ENCODE measurements around the gene GOLGA8R. TPM values are rescaled to one million over a fixed set of nuclear protein-coding genes. Genes with fewer than 3 reads are reported as not detected.
"Not testable (repeated sequence)": the region's sequence is repeated elsewhere in the genome, so short reads cannot be mapped to it uniquely, and the experiment has no call there.

The GOLGA8R gene, protein sequence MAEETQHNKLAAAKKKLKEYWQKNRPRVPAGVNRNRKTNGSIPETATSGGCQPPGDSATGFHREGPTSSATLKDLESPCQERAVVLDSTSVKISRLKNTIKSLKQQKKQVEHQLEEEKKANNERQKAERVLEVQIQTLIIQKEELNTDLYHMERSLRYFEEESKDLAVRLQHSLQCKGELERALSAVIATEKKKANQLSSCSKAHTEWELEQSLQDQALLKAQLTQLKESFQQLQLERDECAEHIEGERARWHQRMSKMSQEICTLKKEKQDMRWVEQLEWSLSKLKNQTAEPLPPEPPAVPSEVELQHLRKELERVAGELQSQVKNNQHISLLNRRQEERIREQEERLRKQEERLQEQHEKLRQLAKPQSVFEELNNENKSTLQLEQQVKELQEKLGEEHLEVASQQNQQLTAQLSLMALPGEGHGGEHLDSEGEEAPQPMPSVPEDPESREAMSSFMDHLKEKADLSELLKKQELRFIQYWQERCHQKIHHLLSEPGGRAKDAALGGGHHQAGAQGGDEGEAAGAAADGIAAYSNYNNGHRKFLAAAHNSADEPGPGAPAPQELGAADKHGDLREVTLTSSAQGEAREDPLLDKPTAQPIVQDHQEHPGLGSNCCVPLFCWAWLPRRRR
- 1 to 10 TPM; 2.3 to 5.2 TPM for total RNA-seq
- long read RNA-seq, partial matches to known transcripts, result 0 of 1 reads
- long read RNA-seq, other reads (novel, unspliced or antisense), result 1 of 1 reads

DNA sequence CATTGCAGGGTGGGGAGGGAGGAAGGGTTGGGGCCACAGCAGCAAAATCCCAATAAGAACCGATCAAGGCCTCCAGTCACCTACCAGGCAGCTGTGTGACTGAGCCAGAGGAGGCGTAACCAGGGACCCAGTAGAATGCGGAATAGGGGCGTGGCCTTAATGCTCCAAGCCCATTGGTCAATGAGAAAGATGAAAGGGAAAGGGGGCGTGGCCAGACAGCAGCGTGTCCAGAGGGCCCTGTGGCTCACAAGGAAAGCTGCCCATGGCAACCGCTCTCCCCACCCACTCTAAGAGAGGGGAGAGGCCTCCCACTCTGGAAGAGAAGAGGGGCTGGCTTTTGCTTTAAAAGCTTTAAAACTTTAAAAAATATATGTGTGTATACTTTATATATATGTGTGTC lies at the start of gene GOLGA8R:
TSS of gene GOLGA8R (minus strand) at position 101 of the 400 bp plus-strand sequence. CDS start at position 3, 98 bp downstream.
- intact Hi-C loops (cut with DNase I); ATAC-seq; DNase-seq: not testable (repeated sequence)

DNA sequence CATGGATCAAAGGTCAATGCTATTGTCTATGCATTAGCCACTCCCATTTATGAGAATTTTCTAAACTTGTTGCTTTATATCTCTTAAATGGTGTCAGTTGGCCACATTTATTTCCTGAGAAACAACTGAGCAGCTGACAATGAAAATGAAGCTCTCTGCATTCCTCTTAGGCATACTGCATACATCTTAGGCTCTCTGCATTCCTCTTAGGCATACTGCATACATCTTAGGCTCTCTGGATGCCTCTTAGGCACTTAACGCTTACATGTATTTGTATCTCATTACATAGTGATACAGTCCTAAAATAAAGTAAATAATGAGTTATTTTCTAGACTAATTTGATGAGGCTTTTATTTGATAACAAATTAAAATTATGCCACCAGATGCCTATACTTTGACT lies 49.8 kb upstream of the GOLGA8R start:
- ATAC-seq; DNase-seq; intact Hi-C loops (cut with DNase I): not testable (repeated sequence)

DNA sequence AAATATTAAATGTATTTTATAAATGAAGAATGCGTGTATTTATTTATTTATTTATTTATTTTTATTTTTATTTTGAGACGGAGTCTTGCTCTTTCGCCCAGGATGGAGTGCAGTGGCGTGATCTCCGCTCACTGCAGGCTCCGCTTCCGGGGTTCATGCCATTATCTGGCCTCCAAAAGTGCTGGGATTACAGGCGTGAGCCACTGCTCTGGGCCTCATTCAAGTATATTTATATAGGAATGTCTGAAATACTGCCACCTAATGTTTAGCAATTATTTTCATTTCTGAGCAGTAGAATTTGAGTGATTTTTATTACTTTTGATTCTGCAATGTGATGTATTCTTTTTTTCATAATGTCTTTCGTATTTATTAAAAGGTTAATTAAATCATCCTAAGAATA lies 48.1 kb upstream of the GOLGA8R start:
- ATAC-seq; intact Hi-C loops (cut with DNase I); DNase-seq: not testable (repeated sequence)

DNA sequence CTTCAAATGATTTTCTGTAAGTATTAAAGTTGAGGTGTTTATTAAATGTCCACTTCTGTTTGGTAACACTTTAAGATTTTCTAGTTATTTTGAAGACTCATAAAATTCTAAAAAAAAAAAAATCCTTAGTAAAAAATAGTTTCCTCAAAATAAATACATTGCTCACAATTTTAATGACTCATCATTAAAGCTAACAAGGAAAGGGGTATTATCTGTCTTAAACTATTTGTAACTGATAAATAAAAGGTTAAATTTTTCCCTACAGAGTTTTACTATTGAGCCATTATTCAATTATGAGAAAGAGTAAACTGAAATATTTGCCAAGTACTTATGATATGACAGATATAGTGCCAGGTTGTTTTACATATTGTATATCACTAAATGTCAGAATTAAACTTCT lies 38.6 kb upstream of the GOLGA8R start:
- ATAC-seq; DNase-seq; intact Hi-C loops (cut with DNase I): not testable (repeated sequence)

DNA sequence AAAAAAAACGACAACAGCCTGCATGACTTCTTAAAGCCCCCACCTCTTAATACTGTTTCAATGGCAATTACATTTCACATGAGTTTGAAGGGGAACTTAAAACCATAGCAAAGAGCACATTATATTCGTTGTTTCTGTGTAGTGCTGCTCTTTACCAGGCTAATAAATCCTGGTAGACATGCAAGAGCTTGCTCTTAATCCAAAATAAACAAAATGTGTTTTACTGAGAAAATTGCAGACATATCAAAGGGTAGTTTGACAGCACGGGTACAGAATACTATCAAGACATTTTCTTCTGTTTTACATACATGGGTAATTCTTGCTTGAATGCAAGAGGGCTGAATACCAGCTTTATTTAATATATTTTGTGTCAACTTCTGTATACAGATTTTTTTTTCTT lies 24.3 kb upstream of the GOLGA8R start:
- intact Hi-C loops (cut with DNase I); ATAC-seq; DNase-seq: not testable (repeated sequence)

DNA sequence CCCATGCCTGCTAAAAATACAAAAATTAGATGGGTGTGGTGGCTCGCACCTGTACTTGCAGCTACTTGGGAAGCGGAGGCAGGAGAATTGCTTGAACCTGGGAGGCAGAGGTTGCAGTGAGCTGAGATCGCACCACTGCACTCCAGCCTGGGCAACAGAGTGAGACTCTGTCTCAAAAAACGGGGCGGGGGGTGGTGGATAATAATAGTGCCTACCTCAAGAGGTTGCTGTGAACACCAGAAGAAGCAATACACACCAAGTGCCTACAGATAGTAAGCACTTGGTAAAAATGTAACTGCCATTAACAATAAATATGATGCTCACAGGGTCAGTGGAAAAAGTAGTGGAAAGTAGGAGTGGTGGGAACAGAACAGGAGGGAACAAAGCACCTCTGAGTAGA lies 21.8 kb upstream of the GOLGA8R start:
- DNase-seq; ATAC-seq; intact Hi-C loops (cut with DNase I): not testable (repeated sequence)

DNA sequence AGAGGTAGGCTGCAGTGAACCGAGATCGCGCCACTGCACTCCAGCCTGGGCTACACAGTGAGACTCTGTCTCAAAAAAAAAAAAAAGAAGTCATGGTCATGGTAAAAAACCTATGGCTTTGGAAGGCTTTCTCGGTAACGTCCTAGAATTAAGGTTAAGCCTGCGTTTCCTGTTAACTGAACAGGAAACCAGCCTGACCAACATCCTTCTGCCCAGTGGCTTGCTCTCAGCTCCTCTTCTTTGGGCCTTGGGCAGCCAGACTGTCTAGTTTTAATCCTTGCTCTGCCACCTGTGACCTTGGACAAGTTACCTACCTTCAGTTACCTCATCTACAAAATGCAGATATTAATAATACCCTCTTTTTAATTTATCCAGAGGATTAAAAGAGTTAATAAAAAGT lies 6.7 kb upstream of the GOLGA8R start:
- not testable (repeated sequence) for DNase-seq, ATAC-seq

DNA sequence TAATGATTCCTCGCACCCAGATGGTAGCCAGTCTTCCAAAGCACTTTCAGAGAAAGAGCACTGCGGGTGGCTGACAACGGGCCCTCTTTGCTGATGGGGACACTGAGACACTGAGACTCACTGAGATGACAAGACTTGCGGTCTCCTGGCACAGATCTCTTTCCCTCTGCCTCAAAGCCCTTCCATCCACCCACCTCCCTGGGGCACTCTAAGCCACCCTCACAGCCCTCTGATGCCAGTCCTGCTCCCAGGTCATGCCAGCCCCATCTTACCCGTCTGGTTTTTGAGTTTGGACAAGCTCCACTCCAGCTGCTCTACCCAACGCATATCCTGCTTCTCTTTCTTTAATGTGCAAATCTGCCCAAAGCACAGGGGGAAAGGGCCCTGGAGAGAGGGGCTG lies 6.4 kb downstream of the GOLGA8R start:
- DNase-seq; intact Hi-C loops (cut with DNase I): not testable (repeated sequence)

More for the DNA sequence above, 6.7 kb upstream of the GOLGA8R start:
- intact Hi-C loops (cut with DNase I), result not testable (repeated sequence)

DNA sequence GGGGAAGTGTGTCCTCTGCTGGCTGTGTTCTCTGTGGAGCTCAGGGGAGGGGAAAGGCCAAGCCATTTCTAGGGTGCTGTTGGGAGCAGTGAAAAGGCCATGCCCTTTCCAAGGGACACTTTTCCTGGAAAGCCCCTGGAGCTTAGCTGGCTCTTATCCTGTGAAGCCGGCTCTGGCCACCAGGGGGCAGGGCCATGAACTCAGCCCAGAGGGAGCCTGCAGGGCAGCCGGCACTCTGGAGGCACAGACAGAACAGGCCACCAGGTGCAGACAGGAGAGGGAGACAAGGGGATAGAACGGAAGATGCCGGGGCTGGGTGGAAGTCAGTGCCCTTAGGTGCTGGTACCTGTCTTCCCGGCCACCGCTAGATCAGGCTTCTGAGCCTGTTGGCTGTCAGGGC lies 15.1 kb downstream of the GOLGA8R start:
- intact Hi-C loops (cut with DNase I); ATAC-seq; DNase-seq: not testable (repeated sequence)

More for the DNA sequence above, 6.4 kb downstream of the GOLGA8R start:
- not testable (repeated sequence) for ATAC-seq

DNA sequence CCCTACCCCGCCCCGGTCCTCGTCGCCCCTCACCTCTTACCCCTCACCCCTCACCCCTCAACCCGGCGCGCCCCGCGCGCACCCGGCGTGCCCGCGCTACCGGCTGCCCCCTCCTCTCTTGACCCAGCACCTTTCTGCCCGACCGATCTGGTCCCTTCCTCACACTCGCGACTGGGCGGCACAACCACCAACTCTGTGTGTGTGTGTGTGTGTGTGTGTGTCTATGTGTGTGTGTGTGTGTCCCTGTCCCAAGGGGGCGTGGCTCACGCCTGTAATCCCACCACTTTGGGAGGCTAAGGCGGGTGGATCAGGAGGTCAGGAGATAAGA lies 20.4 kb downstream of the GOLGA8R start:
- intact Hi-C loops (cut with DNase I); DNase-seq: not testable (repeated sequence)
- ATAC-seq, result peak; percentile 27 to 59

DNA sequence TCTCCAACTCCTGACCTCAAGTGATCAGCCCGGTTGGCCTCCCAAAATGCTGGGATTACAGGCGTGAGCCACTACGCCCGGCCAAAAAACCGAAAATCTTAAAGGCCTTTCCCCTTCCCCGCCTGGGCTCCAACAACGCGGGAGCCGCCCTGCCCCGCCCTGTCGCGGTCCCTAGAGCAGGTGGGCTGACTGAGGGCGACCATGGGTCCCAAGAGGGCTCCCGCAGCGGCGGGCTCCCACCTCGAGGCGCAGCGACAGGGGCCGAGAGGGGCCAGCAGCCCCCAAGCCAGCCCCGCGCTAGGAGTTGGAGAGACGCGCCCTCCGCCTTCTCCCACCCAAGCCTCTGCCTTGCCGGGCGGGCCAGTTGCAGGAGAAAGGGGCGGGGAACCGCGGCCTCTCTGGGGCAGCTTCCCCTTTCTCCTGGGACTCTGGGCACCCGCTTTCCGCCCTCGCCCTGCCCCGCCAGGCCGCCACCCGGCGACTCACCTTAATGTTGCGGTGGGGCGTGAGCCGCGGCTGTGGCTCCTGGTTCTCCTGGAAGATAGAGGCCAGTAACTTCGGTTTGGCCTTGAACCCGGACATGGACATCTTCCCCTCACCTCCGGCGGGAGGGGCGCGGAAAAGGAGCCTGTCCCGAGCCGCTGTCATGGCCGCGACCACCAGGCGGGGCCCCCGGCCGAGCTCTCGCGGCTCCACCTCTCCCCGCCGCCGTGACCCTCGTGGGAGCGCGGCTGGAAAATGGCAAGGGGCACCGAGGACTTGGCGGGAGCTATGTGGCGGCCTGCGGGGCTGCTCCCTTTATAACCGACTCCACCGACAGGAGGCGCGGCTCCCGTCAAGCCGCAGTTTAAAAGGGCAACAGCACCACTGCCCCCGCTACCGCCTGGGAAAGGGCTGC lies 21.0 kb downstream of the GOLGA8R start, which contains the start of gene CHRFAM7A:
TSS of gene CHRFAM7A (minus strand) at position 775 of the 898 bp plus-strand sequence. CDS start 10,189 bp downstream, outside the sequence.
- peak; percentile 77 to 84 for ATAC-seq
- DNase-seq; intact Hi-C loops (cut with DNase I): not testable (repeated sequence)

DNA sequence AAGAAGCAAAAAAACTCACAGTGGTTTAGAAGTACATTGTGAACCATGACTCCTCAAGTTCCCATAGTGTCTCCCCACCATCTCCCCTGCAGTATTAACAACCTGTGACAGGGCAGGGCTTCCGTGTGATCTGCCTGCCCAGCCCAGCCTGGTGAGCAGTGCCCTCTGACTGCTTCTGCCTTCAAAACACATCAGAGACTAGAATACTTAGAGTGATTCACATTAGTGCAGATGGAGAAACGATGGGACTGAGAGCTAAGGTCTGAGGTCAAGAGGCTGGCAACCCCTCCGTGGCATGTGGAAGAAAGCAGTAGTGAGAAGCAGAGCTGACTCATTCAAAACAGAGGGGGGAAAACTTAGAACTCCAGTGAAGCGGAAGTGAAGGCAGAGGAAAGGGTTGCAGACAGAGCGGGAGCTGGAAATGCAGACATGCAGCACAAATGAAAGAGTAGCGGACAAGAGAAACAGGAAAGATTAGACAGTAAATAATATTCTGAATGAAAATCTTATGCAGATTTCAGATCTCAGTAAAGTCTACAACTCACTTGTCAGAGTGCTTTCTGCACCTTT lies 27.7 kb downstream of the GOLGA8R start:
- DNase-seq; intact Hi-C loops (cut with DNase I): not testable (repeated sequence)
- ATAC-seq, result peak in 1 of 2 donors; percentile 58

DNA sequence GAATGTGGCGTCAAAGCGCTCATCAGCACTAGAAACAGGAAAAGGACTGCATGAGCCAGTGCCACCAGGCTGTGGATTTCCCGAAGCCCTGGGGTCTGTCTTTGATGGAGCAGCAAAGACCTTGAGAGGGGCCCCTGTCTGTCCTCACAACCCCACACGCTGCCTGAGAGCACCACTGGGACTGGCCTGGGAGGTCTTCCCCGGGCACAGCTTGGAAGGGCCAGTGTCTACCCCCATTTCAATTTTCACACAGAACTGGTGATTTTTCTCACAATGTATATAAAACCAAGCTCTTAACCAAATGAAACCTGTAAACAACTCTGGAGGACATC lies 37.0 kb downstream of the GOLGA8R start:
- DNase-seq; intact Hi-C loops (cut with DNase I); ATAC-seq: not testable (repeated sequence)

DNA sequence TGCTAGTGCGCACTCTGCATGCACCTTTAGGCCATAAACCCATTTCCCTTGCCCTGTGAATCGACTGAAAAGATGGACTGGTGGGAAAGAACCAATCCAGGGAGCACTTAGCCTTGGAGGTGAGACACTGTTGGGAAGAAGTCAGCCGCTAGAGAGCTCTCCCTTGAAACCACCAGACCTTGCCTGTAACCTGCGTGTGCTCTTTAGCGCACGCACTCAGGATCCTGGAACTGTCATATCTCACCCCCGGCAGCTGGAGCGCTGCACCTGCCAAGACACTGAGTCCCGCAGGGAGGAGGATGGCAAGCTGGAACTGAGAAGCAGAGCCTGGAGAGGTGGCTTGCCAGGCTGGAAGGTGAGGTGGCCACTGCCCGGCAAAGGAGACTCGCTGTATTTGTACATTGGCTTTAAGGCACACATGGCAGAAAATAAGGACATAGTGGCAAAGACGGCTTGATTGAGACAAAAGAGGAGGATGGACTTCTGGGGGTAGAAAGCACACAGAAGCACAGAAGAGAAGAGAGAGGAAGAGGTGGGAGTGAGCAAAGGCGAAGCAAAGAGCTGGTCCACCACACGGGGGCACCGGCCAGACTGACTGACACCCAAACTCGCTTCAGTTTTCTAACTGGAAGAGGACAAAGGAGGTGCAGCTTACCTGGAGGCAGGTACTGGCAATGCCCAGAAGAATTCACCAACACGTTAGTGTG lies 37.5 kb downstream of the GOLGA8R start:
- DNase-seq; intact Hi-C loops (cut with DNase I); ATAC-seq: not testable (repeated sequence)

DNA sequence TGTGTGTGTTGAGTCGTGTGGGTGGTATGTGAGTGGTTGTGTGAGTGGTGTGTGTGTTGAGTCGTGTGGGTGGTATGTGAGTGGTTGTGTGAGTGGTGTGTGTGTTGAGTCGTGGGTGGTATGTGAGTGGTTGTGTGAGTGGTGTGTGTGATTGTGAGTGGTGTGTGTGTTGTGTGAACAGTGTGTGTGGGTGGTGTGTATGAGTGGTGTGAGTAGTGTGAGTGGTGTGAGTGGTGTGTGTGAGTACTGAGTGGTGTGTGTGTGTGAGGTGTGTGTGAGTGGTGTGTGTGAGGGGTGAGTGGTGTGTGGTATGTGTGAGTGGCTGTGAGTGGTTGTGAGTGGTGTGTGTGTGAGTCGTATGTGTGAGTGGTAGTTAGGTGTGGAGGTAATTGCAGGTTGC lies 38.2 kb downstream of the GOLGA8R start:
- ATAC-seq, result peak in 1 of 2 donors; percentile 44
- DNase-seq; intact Hi-C loops (cut with DNase I): not testable (repeated sequence)

DNA sequence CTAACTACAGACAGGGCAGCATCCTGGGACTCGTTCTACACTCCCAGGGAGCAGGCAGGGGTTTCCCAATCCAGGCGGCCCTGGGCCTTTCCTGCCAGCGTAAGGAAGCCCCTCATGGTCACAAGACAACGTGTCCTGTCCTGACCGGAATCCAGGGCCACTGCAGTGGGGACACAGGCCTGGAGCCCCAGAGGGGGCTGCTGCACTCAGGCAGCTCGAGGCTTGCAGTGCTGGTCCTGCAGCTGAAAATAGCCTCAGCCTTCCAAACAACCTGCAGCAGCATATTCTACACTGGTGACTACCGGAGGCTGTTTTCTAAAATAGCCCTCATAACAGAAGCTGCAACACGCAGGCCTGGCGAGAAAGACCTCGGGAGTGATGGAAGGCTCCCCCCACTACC lies 39.2 kb downstream of the GOLGA8R start:
- intact Hi-C loops (cut with DNase I); ATAC-seq; DNase-seq: not testable (repeated sequence)

DNA sequence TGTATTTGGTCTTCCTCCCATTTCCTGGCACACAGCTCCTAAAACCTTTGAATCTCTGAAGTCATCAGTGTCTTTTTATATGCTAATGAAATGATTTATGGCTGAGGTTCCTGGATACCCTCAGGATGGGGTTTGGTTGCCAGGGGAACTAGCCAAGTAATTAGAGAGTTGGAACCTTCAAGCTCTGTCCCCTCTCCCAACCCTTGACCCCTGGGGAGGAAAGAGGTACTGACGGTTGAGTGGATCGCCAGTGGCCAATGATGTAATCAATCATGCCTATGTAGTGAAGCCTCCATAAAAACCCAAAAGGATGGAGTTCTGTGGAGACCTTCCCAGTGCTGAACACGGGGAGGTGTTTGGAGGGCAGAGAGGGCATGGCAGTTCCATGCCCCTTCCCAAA lies 45.8 kb downstream of the GOLGA8R start:
- ATAC-seq; DNase-seq; intact Hi-C loops (cut with DNase I): not testable (repeated sequence)

DNA sequence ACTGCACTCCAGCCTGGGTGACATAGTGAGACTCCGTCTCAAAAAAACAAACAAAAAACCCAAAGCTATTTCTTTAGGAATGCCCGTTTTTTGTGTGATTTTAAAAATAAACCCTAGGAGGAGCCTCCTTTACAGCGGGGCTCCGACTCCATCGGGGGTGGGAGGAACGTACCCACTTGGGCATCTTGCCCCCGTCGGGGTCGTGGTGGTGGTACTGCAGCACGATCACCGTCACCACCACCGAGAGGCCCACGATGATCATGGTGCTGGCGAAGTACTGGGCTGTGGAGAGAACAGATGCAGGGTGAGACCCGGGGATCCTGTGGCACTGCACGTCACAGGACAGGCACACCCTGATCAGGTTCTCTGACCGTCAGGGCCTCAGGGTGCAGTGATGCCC lies 46.8 kb downstream of the GOLGA8R start:
- DNase-seq; ATAC-seq; intact Hi-C loops (cut with DNase I): not testable (repeated sequence)
